HepG2 (cell line): ENCODE measurements around the gene PRTN3. TPM values are rescaled to one million over a fixed set of nuclear protein-coding genes. Genes with fewer than 3 reads are reported as not detected.

ENCODE experiments used
- AGO2 ChIP-seq: fragments of 200-400 bp; formaldehyde crosslinking; optimal IDR thresholded peaks from 2 replicates; pipeline ENCODE3; 2017; ENCODE audit warnings: mild to moderate bottlenecking, low read depth, low read length, moderate library complexity
- AKAP8 ChIP-seq: sonication (generic); formaldehyde crosslinking; IDR thresholded peaks from 2 replicates; pipeline ENCODE4 v1.5.1; 2020; ENCODE audit warnings: mild to moderate bottlenecking, missing genetic modification reagents
- BATF2 ChIP-seq: sonication (generic); formaldehyde crosslinking; IDR thresholded peaks from 2 replicates; pipeline ENCODE4 v1.8.0; 2022; ENCODE audit warnings: mild to moderate bottlenecking, missing genetic modification reagents, moderate library complexity
- NFAT5 ChIP-seq: sonication (generic); formaldehyde crosslinking; IDR thresholded peaks from 2 replicates; pipeline ENCODE4 v1.4.0; 2020; ENCODE audit warnings: missing genetic modification reagents
- PBX3 ChIP-seq: sonication (generic); formaldehyde crosslinking; IDR thresholded peaks from 2 replicates; pipeline ENCODE4 v1.8.1; 2023; ENCODE audit warnings: missing genetic modification reagents, inconsistent platforms, borderline replicate concordance
- RBFOX2 ChIP-seq: fragments of 200-400 bp; formaldehyde crosslinking; IDR thresholded peaks from 2 replicates; pipeline ENCODE4 v1.6.1; 2017; ENCODE audit warnings: low read depth, mild to moderate bottlenecking, low read length
- SALL2 ChIP-seq: sonication (generic); formaldehyde crosslinking; IDR thresholded peaks from 2 replicates; pipeline ENCODE4 v1.8.1; 2023; ENCODE audit warnings: mild to moderate bottlenecking, missing genetic modification reagents, inconsistent platforms
- SOX6 ChIP-seq, 2 experiments: fragments of 450-650 bp in 1 of 2; sonication (generic) in 1 of 2; formaldehyde crosslinking in 1 of 2; IDR thresholded peaks; 2 replicates each; pipeline versions ENCODE4 v1.4.0 to v1.6.1; 2017 to 2020; ENCODE audit warnings: antibody characterized with exemption in 1 of 2, mild to moderate bottlenecking in 1 of 2, missing genetic modification reagents in 1 of 2
- ZGPAT ChIP-seq: IDR thresholded peaks from 2 replicates; pipeline ENCODE4 v1.6.1; 2016; ENCODE audit warnings: mild to moderate bottlenecking
- ZNF232 ChIP-seq: sonication (generic); formaldehyde crosslinking; IDR thresholded peaks from 2 replicates; pipeline ENCODE4 v1.4.0; 2020; ENCODE audit warnings: missing genetic modification reagents, borderline replicate concordance
- ZNF280D ChIP-seq: sonication (generic); formaldehyde crosslinking; IDR thresholded peaks from 2 replicates; pipeline ENCODE4 v1.5.1; 2020; ENCODE audit warnings: mild to moderate bottlenecking, missing genetic modification reagents
- ZNF335 ChIP-seq: sonication (generic); formaldehyde crosslinking; IDR thresholded peaks from 2 replicates; pipeline ENCODE4 v1.4.0; 2020; ENCODE audit warnings: missing genetic modification reagents
- ZNF670 ChIP-seq: sonication (generic); formaldehyde crosslinking; IDR thresholded peaks from 2 replicates; pipeline ENCODE4 v1.8.0; 2022; ENCODE audit warnings: mild to moderate bottlenecking, missing genetic modification reagents, borderline replicate concordance
- ZNF768 ChIP-seq: sonication (generic); formaldehyde crosslinking; IDR thresholded peaks from 2 replicates; pipeline ENCODE4 v1.4.0; 2020; ENCODE audit warnings: missing genetic modification reagents
- ZSCAN21 ChIP-seq: sonication (generic); formaldehyde crosslinking; IDR thresholded peaks from 2 replicates; pipeline ENCODE4 v1.8.0; 2022; ENCODE audit warnings: mild to moderate bottlenecking, missing genetic modification reagents, moderate library complexity, borderline replicate concordance
- polyA plus RNA-seq, 8 experiments: library from polyadenylated mRNA; depleted of rRNA in 3 of 8; stranded (reverse) in 7 of 8; unstranded in 1 of 8; fragments of >200 nt; fragmentation: Illumina TruSeq in 4 of 8; extraction: Trizol in 4 of 8; gene quantifications; 2 replicates each; pipeline versions ENCODE4 v1.2.1 to v1.2.3, GENCODE V29; 2011 to 2016; ENCODE audit warnings: low read depth in 4 of 8, missing spikeins in 1 of 8, mixed read lengths in 1 of 8; ENCODE audit not compliant: insufficient read depth in 1 of 8
- total RNA-seq, 5 experiments: library from RNA; depleted of rRNA; stranded (reverse); fragments of >200 nt; fragmentation: Illumina TruSeq; extraction: Trizol; gene quantifications; 2 replicates each; pipeline ENCODE4 v1.2.3, GENCODE V29; 2016; ENCODE audit warnings: low read depth in 1 of 5

The PRTN3 gene
- total and polyA plus RNA-seq, 2 of the 13 experiments (the other 11 are each of a cell fraction or from before 2014, with no cell fraction given) = not detected

GRCh38 chr19:798415-799075 lies 42.3 kb upstream of the PRTN3 start (continued):
- TF ChIP-seq AKAP8 (CRISPR knock-in tag) (peak; percentile 21; the same call in 1 of the 2 replicates), ZGPAT (no peak), AGO2 (peak; percentile 97), ZSCAN21 (CRISPR knock-in tag) (0 out of 2 replicates have a peak, but pooled peaks have one; percentile 18), SALL2 (peak; percentile 28; the same call in 1 of the 2 replicates), PBX3 (CRISPR knock-in tag) (0 out of 2 replicates have a peak, but pooled peaks have one; percentile 52), NFAT5 (CRISPR knock-in tag) (0 out of 2 replicates have a peak, but pooled peaks have one; percentile 15), ZNF232 (CRISPR knock-in tag) (peak; percentile 62; the same call in 1 of the 2 replicates), BATF2 (CRISPR knock-in tag) (no peak), ZNF768 (CRISPR knock-in tag) (0 out of 2 replicates have a peak, but pooled peaks have one; percentile 7), ZNF670 (CRISPR knock-in tag) (0 out of 2 replicates have a peak, but pooled peaks have one; percentile 63), SOX6 (IDR thresholded peaks at IDR 0.05) (no peak), SOX6 (CRISPR knock-in tag; IDR thresholded peaks at IDR 0.05) (no peak), RBFOX2 (peak; percentile 89), ZNF280D (CRISPR knock-in tag) (0 out of 2 replicates have a peak, but pooled peaks have one; percentile 59), ZNF335 (CRISPR knock-in tag) (peak; percentile 28; the same call in 1 of the 2 replicates)
